OCI-LY7 (cell line): ENCODE measurements around the gene CD22.

Experiments used
- EZH2phosphoT487 ChIP-seq: fragments of 200-600 bp; sonication (generic); IDR thresholded peaks from 2 replicates; pipeline ENCODE4 v1.6.1; 2018; ENCODE audit warnings: low read depth, borderline replicate concordance, mild to moderate bottlenecking, mixed run types, antibody characterized with exemption, low read length, moderate library complexity, mixed read lengths
- TF ChIP-seq, protein P1 (sequence below): fragments of 200-600 bp; sonication (generic); conservative IDR thresholded peaks from 2 replicates; pipeline ENCODE4 v1.5.1; 2014; ENCODE audit warnings: mild to moderate bottlenecking, antibody characterized with exemption, low read length, moderate library complexity, mixed read lengths

DNA sequence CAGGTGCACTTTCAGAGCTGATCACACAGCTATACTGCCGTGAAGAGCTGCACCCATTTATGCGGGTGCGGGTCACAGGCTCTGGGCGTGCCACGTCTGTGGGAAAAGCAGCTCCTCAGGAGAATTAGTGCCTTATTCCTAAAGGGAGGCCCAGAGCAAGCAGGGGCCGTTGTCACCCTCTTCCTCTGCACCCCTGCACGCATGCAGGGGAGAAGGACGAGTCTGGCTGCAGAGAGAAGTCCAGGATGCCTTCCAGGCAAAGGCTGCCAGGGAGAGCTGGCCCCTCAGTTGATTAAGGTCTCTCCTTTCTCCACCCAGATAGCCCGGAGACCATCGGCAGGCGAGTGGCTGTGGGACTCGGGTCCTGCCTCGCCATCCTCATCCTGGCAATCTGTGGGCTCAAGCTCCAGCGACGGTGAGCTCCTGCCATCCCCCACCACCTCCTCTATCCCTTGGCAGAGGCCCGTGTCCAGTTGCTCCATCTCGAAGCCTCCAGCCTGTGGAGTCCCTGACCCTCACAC is 15.6 kb downstream of the CD22 start:
- TF ChIP-seq, protein P1, sequence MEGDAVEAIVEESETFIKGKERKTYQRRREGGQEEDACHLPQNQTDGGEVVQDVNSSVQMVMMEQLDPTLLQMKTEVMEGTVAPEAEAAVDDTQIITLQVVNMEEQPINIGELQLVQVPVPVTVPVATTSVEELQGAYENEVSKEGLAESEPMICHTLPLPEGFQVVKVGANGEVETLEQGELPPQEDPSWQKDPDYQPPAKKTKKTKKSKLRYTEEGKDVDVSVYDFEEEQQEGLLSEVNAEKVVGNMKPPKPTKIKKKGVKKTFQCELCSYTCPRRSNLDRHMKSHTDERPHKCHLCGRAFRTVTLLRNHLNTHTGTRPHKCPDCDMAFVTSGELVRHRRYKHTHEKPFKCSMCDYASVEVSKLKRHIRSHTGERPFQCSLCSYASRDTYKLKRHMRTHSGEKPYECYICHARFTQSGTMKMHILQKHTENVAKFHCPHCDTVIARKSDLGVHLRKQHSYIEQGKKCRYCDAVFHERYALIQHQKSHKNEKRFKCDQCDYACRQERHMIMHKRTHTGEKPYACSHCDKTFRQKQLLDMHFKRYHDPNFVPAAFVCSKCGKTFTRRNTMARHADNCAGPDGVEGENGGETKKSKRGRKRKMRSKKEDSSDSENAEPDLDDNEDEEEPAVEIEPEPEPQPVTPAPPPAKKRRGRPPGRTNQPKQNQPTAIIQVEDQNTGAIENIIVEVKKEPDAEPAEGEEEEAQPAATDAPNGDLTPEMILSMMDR: no peak
- TF ChIP-seq EZH2phosphoT487: no peak
